Stimulated activated effector memory CD8-positive, alpha-beta T cell treated with anti-CD3 and anti-CD28 coated beads, Interleukin-12 subunit alpha, Interleukin-12 subunit beta, amount 100 ng/mL, for 72 hours (primary cell): Measurements from ENCODE around the gene ANO9.

Source experiments
- ATAC-seq: fragments of 150-1000 bp; cut with Tn5 transposase; 2 replicates; pipeline ENCODE4 v1.10.0; 2021
- DNase-seq, 2 donors: peaks; one replicate each; pipeline ENCODE4 v3.0.0; 2021 to 2022; ENCODE audit warnings: low spot score in 2 of 2
- H3K27ac Mint-ChIP-seq: one replicate; pipeline ENCODE4 v1.8.0; 2022; ENCODE audit warnings: mild to moderate bottlenecking, mixed read lengths
- H3K36me3 Mint-ChIP-seq: one replicate; pipeline ENCODE4 v1.8.0; 2022; ENCODE audit warnings: mild to moderate bottlenecking, mixed read lengths
- H3K4me1 Mint-ChIP-seq: one replicate; pipeline ENCODE4 v1.8.0; 2022; ENCODE audit warnings: mixed read lengths
- H3K4me3 Mint-ChIP-seq: one replicate; pipeline ENCODE4 v1.8.0; 2022; ENCODE audit warnings: mild to moderate bottlenecking, mixed read lengths
- H3K9me3 Mint-ChIP-seq: one replicate; pipeline ENCODE4 v1.8.0; 2022; ENCODE audit warnings: mixed read lengths

The ANO9 gene

DNA sequence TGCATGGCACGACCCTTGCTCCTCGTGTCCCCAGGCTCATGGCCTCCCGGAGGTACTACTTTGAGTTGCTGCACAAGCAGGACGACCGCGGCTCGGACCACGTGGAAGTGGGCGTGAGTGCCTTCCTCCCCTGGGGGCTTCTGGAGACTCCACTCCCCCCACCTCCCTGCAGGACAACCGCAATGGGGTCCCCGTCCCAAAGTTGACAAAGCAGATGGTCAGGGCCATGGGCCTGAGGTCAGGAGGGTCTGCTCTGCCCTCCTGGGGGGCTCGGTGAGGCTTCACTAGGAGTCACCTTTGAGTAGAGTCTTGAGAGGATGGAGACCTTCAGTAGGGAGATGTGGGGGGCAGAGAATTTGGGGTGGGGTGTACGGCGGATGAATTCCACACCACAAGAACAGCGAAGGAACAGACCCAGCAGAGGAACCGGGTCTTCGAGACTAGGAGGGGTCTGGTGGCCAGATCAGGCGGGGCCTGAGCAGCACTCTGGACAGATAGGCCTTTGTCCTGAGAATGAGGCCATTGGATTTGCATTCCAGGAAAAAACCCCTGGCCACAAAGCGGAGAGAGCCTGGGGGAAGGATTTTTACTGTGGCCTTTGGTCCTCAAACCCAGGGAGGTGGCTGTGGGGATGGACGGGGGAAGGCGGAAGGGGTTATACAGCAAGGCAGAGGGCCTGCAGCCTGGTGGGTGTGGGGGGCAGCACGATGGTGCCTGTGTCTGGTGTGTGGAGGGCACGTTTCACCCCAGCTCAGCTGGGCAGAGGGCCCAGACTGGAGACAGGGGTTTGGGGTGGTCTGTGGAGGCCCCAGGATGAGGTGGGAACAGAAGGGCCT lies 67.9 kb downstream of the ANO9 start:
- DNase-seq (no peak), ATAC-seq (no peak)
- Mint-ChIP-seq H3K4me3 (no peak overlapping the region), H3K4me1 (peaks cover 10% of the 10 kb centered on the region), H3K9me3 (no peaks in the 10 kb centered on the region), H3K27ac (peak overlapping the region; percentile 68), H3K36me3 (peaks cover 6% of the 10 kb centered on the region)

DNA sequence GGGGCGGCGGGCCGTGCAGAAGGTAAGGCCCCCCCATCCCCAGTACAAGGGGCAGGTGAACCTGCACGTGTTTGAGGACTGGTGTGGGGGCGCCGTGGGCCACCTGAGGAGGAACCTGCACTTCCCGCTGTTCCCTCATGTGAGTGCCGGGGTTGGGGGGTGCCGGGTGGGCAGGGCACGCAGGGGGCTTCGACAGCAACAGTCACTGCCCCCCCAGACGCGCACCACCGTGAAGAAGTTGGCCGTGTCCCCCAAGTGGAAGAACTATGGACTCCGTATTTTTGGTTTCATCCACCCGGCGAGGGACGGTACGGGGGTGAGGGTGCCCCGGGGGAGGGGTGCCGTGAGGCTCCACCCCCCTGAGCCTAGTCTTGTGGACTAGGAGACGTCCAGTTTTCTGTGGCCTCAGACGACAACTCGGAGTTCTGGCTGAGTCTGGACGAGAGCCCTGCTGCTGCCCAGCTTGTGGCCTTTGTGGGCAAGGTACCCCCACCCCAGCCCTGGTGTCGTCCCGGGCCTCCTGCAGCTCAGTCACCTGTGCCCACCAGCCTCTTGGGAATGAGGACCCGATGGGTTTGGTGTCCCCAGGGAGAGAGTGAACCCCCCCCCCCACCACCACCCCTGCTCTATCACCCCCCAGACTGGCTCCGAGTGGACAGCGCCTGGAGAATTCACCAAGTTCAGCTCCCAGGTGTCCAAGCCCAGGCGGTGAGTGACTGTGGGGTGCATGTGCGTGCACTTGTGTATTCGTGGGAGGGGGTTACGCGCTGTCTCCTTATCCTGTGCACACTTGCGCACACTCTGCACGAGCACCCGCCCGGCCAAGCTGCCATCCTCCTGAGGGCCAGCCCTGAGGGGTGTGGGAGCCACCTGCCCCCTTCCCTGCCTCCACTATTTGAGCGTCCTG lies 68.7 kb downstream of the ANO9 start:
- Mint-ChIP-seq H3K4me3 (no peak overlapping the region), H3K4me1 (peaks cover 18% of the 10 kb centered on the region), H3K9me3 (no peaks in the 10 kb centered on the region), H3K27ac (no peak overlapping the region), H3K36me3 (peaks cover 6% of the 10 kb centered on the region)
- no peak for ATAC-seq
- no peak for DNase-seq

DNA sequence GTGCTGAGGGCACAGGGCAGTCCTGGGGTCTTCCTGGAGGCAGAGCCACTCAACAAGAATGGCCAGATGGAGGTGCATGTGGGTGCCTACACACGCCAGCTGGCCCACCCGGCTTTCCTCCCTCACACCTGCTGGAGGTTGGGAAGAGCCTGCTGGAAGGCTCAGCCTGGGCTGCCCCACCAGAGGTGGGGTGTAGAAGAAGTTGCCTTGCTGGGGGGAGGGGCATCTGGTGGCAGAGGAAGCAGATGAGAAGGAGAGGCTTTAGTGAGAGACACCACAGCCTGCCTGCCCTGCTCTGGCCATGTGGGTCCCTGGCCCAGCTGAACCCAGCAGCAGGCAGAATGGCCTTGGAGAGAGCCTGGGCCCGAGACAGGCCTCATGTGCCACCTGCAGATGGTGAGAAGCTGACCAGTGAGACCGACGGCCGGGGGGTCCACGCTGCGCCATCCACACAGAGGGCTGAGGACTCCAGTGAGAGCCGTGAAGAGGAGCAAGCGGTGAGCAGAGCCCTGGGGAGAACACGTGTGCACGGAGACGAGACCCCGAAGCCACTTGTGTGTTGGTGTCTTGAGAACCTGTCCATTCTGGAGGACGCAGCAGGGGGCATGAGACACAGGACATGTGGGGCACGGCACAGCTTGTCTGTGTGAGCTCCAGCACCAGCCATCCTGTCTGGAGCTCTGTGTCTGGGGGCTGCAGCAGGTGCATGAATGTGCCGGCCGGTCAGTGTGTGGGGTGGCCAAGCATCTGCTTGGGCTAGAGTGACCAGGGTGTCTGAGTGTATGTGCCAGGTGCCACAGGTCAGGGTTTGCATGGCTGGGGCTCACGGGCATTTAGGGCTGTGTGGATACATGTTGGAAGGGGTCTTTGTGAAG lies 69.9 kb downstream of the ANO9 start:
- Mint-ChIP-seq H3K36me3 (peaks cover 6% of the 10 kb centered on the region), H3K9me3 (no peaks in the 10 kb centered on the region), H3K4me1 (peaks cover 29% of the 10 kb centered on the region), H3K27ac (peak overlapping the region; percentile 53), H3K4me3 (no peak overlapping the region)
- DNase-seq = no peak
- peak; percentile 2 for ATAC-seq

DNA sequence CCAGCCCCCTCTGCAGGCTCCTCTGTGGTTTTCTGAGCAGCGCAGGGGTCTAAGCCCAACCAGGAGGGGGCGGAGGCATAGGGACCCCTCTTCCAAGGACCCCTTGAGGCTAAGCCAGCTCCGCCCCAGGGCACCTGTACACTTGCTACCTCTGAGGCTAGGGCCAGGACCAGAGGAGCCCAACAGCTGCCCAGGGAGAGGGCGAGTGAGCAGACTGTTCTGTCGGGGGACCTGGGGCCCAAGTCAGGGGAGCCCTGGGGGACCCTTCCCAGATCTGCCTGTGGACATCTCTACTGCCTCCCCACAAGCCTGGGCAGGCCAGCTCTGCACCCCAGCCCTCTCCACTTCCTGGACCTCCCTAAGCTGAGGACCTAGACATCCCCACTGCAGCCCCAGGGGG lies 70.8 kb downstream of the ANO9 start:
- peaks cover 29% of the 10 kb centered on the region for H3K4me1 Mint-ChIP-seq
- peaks cover 6% of the 10 kb centered on the region for H3K36me3 Mint-ChIP-seq
- no peak for DNase-seq
- H3K9me3 Mint-ChIP-seq = no peaks in the 10 kb centered on the region
- no peak overlapping the region for H3K4me3 Mint-ChIP-seq
- ATAC-seq = peak; percentile 11
- peak overlapping the region; percentile 53 for H3K27ac Mint-ChIP-seq

DNA sequence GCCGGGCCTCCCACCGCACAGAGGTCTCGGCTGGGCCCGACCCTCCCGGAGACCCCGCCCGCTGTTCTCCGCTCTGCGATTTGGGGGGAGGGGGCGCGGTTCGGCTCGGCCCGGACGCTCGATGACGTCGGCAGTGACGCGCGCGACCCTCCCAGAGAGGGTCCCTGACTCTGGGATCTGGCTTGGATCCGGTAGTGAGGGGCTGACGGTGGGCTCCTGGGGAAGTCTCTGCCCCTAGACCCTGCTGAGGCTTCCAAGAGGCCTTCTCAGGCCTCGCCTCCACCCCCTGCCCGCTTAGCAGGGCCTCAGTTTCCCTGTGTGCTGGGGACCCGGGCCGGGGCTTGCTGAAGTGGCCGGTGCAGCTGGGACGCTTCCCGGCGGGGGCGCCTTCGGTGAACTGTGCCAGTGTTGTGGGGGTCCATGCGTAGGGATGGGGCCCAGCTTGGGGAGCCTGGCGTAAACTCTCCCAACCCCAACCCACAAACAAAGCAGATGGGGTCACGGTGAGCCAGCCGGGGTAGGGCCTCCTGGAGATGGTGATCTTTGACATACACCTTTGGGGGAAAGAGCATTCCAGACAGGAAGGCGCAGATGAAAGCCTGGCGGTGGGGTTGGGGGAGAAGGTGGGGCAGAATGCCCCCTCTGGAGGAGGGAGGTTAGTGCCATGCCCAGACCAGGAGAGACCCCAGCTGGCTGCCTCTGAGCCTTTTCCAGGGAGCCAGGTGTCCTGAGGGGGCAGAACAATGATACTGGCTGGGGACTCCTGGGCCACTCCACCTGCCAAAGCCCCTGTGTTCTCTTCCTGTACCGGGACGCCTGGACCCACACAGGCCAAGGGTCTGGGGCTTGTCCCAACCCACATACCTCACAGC lies 71.5 kb downstream of the ANO9 start:
- Mint-ChIP-seq H3K27ac (no peak overlapping the region), H3K4me1 (peaks cover 29% of the 10 kb centered on the region), H3K9me3 (no peaks in the 10 kb centered on the region), H3K4me3 (peak overlapping the region; percentile 43), H3K36me3 (peaks cover 6% of the 10 kb centered on the region)
- DNase-seq = no peak
- ATAC-seq = no peak

DNA sequence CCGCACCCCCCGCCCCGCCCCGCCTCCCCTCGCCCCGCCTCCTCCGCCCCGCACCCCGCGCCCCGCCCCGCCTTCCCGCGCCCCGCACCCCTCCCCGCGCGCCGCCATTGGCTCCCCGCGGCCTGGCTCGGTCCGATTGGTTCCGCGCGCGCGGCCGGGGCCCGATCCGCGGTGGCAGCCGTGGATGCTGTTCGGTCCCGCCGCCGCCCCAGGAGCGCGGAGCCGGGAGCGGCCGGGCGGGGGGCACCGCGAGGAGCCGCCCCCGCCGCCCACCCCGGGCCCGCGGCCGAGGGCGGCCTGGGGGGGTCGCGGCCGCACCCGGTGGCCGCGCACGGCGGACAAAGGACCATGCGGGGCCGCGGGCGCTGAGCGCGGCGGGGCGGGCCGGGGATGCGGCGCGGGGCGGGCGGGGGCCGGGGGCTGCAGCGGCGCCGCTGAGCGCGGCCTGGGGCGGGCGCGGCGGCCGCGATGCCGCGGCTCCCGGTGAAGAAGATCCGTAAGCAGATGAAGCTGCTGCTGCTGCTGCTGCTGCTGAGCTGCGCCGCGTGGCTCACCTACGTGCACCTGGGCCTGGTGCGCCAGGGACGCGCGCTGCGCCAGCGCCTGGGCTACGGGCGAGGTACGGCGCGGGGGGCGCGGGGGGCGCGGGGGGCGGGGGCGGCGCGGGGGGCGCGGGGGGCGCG lies 72.3 kb downstream of the ANO9 start, which contains the start of gene B4GALNT4:
Gene B4GALNT4 (plus strand): TSS at position 164 of the 683 bp plus-strand sequence. CDS start 305 bp downstream, at position 469.
- Mint-ChIP-seq H3K4me1 (peaks cover 30% of the 10 kb centered on the region), H3K9me3 (no peaks in the 10 kb centered on the region), H3K4me3 (peak within 1 kb of the TSS; percentile 69), H3K36me3 (peaks cover 6% of the 10 kb centered on the region), H3K27ac (no peak within 1 kb of the TSS)
- ATAC-seq = no peak
- DNase-seq = no peak

DNA sequence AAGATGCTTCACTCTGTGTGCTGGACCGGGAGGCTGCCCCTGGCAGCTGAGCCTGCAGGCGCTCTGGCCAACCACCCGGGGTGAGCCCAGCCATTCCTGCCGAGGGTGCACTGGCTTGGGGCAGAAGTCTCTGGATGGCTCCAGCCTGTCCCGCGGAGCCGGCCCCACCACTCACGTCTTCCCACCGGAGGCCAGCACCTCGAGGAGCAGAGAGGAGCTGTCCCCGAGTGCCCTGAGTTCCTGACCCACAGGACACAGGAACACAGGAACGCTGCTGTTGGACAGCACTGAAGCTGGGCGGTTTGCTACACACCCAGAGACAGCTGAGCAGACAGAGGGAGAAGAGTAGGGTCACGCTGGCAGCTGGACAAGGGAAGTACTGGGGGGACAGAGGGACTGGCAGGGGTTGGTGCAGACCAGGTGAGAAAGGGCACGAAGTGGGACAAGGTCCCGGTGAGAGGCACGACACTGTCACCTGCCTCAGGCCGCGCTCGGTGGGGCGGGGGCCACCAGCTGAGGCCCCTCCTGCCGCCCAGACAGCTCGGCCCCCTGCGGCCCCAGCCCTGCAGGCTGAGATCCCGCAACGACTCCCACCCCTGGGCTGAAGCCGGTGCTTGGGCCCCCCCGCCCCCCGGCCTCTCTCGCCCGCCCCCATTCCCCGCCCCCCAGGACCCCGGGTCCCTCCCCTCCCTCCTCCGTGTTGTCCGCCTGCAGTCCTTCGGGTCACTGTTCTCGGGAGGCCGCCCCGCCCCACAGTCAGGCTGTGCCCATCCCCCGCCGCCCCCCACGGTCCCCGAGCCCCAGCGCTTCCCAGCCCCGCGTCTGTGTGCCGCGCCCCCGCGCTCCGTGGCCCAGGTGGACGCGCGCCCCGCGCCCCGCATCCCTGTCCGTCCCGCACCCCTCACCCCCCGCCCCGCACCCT lies 73.1 kb downstream of the ANO9 start:
- no peak for ATAC-seq
- H3K27ac Mint-ChIP-seq = no peak overlapping the region

DNA sequence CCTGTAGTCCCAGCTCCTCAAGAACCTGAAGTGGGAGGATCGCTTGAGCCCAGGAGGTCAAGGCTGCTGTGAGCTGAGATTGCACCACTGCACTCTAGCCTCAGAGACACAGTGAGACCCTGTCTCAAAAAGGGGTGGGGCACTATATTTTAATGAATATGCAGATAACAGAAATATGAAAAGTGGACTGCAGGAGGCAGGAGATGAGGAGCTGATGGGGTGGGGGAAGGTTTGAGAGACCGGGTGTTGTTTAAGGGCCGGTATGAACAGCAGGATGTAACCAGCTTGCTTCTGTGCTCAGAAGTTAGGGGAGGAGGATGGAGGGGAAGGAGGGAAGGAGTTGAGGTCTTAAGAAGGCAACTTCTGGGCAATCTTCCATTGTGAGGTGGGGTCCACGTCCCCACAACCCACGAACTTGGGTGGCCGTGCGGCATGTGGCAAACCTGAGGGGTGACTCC lies 73.8 kb downstream of the ANO9 start:
- DNase-seq = no peak
- Mint-ChIP-seq H3K4me3 (peak overlapping the region; percentile 69), H3K9me3 (no peaks in the 10 kb centered on the region), H3K27ac (no peak overlapping the region), H3K36me3 (peaks cover 6% of the 10 kb centered on the region), H3K4me1 (peaks cover 26% of the 10 kb centered on the region)
- no peak for ATAC-seq

More for the DNA sequence above, 73.1 kb downstream of the ANO9 start:
- H3K4me3 Mint-ChIP-seq = peak overlapping the region; percentile 69
- peaks cover 28% of the 10 kb centered on the region for H3K4me1 Mint-ChIP-seq
- no peak for DNase-seq
- no peaks in the 10 kb centered on the region for H3K9me3 Mint-ChIP-seq
- H3K36me3 Mint-ChIP-seq = peaks cover 6% of the 10 kb centered on the region
